MV-4-11 (cell line): ENCODE measurements around the gene NEK8.
A peak's percentile ranks its signal among the peaks of the same experiment; 100 is the strongest.

Experiments used
- DNase-seq: peaks from one replicate; lab custom pipeline; 2025; lab: John Stamatoyannopoulos, UW

The NEK8 gene

DNA sequence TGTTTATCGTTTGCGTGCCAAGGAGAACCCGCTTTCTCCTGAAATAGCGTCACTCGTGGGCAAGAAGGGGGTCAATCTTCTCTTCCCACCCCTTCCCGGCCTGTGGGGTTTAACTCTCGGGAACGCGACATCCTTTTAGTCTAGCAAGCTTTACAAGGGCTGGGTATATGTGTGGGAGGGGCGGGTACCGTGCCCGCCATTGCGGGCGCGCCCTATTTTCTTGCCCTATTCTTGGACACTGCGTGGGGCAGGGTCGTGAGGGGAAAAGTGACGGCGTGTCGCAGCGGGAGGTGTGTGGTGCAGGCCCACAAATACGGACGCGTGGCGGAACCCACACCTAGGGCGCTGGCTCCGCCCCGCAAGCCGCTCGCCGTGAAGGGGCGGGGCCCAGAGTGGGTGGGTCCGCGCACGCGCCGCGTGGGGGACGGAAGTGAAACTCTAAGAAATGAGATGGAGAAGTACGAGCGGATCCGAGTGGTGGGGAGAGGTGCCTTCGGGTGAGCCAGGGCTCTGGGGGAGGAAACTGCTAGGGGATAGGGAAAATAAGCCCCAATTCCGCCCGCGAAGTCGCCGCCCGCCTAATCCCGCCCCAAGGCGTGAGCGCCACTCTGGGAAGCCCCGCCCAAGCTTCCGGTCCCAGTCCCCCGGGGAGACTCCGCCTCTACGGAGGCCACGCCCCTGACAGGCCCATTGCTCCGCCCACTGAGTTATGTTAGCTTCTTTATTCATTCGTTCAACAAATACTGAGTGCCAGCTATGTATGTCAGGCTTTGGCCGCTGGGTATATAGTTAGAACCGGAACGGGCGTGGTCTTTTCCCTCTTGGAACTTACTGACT, at the start of gene NEK8:
Gene NEK8, plus strand, starts transcription at position 425 of the 837 bp plus-strand sequence. Its CDS starts 26 bp downstream, at position 451.
- peak; percentile 99 for DNase-seq

DNA sequence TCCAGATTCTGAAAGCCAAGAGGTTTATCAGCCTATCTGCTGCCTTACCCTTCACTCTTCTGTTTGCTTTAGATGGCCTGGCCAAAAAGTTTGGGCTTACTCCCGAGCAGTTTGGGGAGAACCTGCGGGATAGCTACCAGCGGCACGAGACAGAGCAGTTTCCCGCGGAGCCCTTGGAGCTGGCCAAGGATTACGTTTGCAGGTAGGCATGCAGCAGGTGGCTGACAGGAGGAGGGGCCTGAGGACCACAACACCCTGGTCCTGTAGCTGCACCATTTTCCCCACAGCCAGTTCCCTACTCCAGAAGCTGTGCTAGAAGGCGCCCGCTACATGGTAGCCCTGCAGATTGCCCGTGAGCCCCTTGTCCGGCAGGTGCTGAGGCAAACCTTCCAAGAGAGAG, 45.9 kb upstream of the NEK8 start:
- no peak for DNase-seq

DNA sequence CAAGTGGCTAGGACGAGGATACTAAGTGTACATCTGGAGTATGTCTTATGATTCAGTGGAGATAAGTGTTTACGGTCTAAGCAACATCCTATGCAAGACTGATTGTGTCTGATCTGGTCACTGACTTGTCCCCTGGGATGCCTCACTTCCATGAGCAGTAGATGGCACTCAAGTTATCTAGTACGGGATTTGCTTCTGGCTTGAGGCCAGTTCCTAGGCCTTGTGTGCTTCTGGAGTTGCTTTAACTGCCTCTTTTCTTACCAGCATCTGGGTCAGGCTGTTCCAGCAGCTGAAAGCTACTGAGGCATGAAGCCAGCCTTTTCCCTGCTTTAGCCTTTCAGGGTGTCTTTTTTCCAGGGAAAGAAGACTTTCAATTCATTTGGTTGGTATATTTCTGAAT, 43.6 kb upstream of the NEK8 start:
- DNase-seq = no peak

DNA sequence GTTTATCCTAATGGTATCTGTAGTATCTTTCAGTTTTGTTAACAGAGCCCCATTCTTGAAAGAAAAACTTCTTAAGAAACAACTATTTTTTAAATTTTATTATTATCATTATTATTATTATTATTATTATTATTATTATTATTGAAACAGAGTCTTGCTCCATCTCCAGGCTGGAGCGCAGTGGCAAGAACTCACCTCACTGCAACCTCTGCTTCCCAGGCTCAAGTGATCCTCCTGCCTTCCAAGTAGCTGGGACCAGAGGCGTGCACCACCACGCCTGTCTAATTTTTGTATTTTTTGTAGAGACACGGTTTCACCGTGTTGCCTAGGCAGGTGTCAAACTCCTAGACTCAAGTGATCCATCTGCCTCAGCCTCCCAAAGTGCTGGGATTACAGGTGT, 43.2 kb upstream of the NEK8 start:
- DNase-seq = no peak

DNA sequence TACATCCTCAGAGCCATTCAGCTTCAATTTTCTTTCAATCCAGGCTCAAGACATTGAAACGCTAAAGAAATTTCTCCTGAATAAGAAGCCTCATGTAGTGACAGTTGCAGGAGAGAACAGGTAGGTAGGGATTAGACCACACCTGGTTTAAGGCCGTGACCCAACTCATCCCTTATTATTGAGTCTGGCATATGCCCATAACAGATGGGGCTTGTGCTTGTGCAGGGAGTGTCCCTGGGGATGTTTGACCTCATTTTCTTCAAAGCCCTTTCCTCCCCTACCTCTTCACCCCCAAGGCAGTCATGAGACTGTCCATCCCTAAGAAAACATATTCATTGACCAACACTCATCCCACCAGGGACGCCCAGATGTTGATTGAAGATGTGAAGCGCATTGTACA, 42.3 kb upstream of the NEK8 start:
- DNase-seq = no peak

DNA sequence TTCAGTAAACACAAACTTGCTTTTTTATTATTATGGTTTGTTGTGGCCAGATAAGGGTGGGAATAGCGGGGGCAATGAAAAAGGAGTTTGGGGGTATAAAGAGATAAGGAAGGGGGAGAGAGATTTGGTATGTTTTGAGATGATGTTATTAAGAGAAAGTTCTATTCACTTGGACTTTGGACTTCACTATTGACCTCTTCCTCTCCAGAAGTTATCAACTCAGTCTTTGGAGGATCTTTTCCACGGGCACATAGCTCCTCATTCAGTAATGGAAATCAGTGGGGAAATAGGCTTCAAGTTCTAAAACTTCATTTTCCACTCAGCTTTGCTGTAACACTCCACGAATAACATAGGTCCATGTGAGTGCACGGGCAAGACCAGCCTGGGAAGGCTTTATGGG, 40.1 kb upstream of the NEK8 start:
- no peak for DNase-seq

DNA sequence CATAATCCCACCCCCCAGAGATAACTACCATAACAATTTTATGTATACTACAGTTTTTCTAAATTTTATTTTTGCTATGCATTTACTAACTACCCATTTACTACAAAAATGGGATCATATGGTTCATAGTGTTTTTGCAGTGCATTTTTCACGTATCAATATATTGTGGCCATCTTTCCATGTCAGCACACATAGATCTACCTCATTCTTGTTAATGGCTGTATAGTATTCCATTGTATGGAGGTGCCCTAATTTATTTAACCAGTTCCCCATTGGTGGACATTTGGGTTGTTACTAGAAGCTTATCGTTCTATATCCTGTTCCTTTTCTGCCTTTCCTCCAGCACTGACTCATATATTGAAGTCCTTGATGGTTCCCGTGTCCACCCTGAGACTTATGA, 39.6 kb upstream of the NEK8 start:
- DNase-seq = no peak

DNA sequence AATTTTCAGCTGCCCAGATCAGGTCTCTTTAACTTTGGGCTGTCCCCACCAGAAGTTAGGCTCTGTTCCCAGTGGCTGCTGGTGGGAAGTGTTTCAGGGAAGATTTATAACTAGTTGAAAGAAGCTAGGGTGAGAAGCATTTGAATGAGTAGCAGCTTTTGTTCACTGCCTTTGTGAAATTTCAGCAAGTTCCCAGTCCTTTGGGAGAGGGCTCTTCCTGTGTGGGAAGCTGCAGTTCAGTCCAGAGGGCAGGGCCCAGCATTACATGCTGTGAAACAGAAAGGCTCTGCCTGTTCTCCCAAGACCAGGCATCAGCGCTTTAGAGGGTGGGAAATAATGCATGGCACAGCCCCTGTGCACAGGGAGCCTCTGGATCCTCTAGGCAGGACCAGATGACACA, 34.7 kb upstream of the NEK8 start:
- no peak for DNase-seq

DNA sequence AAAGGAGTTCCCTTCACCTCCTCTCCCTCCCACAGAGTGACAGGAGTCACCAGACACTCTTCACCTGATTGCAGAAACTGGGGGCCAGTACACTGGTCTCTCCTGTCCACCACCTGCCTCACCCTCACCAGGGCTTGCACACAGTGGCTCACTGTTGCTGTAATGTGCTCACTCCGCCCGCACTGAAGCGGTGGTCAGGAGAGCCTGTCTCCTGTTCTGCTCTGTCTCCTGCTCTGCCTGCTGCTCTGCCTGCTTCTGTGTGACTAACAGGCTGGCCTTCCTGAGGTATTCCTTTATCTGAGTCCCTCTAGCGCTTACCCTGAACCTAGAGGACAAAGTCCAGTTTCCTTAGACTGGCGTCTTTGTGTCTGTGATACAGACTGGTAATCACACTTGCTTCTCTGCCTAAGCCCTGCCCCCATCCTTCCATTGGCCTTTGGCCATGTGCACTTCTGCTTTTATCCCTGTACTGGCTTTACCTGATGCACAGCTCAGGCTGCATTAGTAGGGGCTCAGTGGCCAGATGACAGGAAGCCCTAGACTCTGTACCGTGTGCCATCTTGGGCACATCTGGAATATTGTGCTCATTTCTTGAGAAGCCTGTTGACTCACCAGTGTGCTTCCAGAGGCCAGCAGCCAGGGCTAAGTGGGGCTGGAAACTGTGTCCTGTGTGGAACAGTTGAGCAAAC, 30.2 kb upstream of the NEK8 start:
- peak; percentile 2 for DNase-seq

DNA sequence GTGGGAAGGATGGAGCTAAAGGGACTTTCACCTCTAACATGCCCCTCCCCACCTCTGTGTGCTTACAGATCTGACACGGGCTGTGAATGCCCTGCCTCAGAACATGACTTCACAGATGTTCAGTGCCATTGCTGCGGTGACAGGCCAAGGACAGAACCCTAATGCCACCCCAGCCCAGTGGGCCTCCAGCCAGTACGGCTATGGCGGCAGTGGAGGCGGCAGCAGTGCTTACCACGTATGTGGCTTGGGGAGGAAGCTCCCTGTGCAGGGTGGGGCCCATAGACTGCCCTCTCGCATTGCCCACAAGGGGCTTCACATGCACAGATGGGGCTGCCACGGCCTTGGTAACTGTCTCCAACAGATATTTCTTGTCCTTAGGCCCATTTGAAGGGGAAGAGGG, 28.3 kb upstream of the NEK8 start:
- no peak for DNase-seq

DNA sequence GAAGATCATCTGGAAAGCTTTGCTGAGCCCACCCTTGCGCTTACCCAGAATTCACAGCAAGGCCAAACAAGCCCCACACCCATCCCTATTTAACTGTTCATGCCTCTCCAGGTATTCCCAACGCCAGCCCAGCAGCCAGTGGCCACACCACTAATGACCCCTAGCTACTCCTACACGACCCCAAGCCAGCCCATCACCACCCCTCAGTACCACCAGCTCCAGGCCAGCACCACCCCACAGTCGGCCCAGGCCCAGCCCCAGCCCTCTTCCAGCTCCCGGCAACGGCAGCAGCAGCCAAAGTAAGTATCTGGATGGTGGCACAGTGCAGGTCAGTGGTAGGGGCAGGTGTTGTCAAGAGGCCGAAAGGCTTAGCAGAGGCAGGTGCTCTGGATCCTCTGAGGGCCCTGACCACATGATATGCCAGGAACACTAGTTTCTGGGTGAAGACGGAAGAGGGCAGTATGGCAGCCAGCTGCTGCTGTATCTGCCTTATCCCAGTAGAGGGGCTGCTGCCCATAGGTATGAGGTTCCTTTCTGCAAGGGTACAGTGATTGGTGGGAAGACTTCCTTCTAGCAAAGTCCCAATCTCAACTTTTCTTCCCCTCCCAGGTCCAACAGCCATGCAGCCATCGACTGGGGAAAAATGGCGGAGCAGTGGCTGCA, 27.6 kb upstream of the NEK8 start:
- DNase-seq = no peak

DNA sequence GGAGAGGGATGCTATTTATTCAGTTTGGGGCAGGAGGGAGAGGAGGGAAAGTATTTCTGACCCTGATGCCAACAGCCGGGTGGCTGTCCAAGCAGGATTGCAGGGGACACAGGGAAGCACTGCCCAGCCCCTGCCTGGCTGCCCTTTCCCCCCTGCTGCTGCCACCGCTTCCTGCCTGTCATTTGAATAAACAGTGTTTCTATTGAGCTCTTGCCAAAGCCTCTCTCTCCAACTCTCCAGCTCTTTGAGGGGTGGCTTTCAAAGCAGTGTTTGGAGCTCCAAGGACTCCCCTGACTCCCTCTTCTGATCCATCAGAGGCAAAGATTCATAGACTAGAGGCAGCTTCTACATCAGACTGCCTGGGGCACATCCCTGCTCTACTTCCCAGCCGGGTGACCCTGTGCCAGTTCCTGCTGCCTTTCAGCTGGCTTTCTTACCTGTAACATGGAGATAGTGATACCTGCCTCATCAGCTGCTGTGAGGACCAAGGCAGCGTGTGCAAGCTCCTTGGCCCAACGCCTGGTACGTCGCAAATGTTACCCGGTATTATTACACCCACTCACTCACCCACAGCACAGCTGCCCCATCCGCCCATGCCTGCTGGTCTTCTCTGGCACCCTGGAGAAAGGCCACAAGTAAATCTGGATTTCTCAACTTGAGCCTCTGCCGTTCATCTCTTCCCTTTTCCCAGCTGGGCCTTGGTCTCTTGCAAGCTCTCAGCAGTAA, 26.4 kb upstream of the NEK8 start:
- DNase-seq = no peak

DNA sequence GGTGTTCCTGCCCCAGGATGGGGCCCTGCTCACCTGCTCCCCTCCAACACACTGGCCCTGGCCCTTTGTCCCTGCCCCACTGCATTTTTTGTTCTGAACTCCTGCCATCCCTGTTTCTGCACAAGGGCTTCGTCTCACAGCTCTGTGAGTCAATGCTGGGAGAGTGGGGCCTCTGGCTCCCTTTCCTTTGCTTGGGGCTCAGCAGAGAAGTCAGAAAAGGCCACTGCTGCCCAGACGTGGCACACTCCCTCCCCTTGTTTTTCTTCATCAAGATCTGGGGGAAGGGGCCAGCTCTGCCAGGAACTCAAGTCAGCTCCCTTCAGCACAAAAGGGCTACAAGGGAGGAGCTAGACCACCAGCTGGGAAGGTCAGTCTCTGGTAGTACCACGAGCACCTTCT, 25.8 kb upstream of the NEK8 start:
- DNase-seq = no peak

DNA sequence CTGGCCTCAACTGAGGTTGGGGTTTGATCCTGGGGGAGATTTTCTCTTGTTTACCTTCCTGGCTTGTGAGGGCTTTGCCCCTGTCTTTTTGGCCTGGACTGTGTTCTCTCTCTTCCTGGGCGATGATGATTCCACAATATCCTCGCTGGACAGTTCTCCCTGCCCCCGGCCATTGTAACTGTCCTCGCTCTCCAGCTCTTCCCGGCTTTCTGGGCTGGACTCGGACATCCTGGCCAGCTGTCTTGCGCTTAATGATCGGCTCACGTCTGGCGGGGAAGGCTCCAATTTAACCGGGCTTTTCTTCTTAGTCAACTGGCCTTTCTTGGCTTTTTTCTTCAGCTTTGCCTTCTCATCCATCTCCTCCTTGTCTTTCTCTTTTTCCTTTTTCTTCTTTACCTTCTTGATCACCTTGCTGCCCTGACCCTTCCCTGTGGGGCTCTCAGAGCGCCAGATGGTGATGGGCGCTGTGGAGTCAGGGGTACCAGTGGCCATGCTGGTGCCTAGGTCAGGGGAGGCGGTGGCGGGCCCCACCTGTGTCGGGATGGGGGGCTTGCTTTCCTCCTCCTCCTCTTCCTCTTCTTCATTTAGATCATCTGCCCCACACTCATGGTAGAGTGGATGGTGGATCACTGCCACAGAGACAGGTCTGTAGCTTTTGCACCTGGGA, 24.9 kb upstream of the NEK8 start:
- DNase-seq = no peak

DNA sequence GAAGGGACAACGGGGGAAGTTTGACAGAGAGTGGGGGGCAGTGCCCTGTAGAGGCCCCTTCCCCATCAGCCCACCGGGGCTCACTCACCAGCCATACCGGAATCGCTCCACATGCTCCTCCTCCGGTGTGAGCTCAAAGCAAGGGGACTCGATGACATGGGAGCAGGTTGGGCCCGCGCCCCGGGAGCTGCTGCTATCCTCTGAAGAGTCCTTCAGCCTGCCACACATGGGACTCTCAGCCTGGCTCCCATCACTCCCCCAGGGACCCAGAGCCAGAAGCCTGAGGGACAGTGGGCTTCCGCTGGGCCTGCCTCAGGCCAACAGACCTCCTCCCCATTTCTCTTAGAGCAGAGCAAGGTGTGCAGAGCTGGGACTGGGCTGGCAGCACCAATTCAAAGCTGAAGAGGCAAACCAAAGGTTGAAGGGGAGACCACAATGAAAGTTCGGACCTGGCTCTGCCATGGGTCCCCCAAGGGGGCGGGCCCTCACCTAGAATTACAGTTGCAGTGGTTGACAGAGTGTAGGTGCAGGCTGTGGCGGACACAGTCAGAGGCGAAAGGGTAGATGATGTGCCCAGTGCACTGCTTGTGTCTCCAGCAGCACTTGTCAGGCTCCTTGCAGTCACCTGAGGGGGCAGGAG, 24.2 kb upstream of the NEK8 start:
- DNase-seq = no peak

DNA sequence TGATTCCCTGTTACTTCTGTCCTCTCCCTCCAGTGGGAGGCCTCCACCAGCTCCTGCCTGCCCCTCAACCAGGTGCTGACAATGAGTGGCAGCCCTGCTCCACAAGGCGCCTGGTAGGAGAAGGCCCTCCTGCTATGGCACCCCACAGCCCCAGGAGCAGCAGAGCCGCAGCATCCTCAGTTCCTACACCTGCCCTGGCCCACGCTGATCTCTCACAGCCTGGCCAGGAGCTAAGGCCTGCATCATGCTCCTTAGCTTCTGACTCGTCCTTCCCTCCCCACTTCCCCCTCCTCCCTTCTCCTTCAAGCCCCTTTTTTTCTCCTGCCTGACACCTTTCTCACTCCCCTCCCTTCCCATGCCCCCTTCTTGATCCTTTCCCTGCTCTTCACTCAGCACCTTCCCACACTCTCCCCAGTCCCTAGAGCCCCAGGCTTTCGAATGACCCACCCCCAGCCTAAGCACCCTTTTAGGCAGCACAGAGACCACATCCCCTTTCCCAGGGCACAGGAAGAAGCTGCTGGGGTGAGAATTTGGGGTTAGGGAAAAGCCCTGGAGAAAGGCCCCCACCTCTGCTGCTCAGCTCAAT, 23.4 kb upstream of the NEK8 start:
- DNase-seq = no peak

DNA sequence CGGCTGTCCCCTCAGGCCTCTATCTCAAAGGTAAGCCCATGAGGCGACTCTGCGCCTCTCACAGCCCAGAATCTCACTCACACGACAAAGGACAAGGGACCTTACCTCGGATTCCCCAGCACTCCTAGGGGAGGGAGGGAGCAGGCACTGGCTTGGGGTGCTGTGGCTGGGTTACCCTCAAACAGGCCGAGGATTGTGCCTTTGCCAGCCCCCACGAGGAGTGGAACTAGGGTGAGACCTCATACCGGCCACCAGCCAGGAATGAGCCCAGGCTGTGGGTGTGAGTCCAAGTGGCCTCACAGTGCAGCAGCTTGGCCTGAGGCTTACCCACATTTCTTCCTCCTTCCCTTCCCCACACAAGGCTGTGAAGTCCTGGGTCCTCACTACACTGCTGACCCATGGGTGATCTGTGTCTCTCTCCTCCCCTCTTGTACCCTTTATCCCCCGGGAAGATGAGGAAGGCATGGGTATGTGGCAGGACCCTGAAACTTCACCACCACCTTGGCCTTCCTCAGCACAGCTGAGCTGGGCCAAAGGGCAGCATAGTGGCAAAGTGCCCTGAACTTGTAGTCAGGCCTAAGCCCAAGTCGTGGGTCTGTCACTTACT, 22.8 kb upstream of the NEK8 start:
- no peak for DNase-seq

DNA sequence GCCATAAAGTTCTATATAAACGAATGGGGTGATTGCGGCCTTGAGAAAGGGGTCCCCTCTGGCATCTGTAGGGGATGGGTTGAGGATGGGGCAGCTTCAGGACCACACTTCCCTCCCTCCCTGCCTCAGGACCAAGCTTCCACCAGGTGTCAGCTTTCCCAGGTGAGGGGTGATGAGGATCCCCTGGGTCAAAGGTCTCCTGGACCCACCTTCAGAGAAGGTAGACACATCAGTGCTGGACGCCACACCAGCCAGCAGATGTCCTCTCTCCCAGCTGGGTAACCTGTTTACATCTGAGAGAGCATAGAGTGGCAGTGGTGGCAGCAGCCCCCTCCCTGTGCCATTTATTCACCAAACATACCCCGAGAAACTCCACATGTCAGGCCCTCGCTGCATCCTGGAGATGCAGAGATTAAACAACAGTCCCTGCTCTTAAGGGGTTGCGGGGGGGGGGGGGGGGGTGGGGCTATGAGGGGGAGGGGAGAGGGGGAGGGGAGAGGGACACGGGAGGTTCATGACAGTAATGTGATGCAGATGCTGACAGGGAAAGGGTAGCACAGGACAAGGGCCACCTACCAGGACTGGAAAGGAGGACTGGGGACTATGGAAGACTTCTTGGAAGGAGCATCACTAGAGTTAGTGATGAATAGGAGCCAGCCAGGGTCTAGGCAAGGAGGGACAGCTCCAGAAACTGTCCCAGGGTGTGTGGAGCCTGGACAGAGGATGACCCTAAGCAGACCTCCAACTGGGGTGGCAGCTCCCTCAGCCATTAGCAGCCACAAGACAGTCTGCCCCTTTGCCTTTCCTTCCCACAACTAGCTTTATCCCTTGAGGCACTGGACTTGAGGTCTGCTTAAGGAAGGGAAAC, 21.9 kb upstream of the NEK8 start:
- no peak for DNase-seq

DNA sequence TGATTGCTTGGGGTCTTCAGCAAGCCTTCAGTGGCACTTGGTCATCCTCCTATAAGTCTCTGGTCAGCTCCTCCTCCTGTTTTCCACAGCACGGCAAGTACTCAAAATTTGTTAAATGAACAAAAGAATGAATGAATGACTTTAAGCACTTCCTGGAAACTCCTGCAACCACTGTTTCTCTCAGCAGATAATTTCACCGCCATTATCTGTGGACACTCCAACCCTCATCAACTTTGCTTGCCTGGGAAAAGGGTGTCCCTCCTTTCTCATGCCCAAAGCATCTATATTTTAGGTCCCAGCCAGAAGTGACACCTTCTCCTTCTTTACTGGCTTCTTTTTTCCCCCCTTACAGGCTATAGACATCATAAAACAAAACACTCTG, 21.3 kb upstream of the NEK8 start:
- DNase-seq = no peak
